ENCODE measurements around the gene TSPAN15.

- no peak for TF ChIP-seq SUZ12 (IDR thresholded peaks at IDR 0.05)
- no peak for TF ChIP-seq PKNOX1 (IDR thresholded peaks at IDR 0.05)
Observed at GRCh38 chr10:69459101-69459790, 8.0 kb downstream of the TSPAN15 start.

All from HEK293T (cell line).